Measurements from ENCODE around the gene CASZ1.

DNA sequence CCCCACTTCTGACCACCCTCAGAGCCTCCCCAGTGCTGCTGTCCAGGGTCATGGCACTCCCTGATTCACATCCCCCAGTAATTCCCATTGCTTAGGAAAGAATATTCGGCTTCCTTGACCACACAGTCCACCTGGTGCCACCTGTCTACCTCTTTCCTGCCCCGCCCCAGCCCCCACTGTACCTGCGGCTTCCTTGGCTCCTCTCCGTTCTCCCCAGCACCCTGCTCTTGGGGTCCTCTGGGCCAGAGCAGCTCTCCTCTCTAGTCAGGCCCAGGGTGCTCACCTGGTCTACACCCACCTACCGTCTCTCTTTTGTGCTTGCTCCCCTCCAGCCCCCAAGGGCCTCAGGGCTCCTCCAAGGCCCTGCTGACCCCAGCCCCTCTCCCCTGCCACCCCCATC lies 179.1 kb downstream of the CASZ1 start:
- TF ChIP-seq, protein P1, sequence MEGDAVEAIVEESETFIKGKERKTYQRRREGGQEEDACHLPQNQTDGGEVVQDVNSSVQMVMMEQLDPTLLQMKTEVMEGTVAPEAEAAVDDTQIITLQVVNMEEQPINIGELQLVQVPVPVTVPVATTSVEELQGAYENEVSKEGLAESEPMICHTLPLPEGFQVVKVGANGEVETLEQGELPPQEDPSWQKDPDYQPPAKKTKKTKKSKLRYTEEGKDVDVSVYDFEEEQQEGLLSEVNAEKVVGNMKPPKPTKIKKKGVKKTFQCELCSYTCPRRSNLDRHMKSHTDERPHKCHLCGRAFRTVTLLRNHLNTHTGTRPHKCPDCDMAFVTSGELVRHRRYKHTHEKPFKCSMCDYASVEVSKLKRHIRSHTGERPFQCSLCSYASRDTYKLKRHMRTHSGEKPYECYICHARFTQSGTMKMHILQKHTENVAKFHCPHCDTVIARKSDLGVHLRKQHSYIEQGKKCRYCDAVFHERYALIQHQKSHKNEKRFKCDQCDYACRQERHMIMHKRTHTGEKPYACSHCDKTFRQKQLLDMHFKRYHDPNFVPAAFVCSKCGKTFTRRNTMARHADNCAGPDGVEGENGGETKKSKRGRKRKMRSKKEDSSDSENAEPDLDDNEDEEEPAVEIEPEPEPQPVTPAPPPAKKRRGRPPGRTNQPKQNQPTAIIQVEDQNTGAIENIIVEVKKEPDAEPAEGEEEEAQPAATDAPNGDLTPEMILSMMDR (IDR thresholded peaks at IDR 0.05): no peak
- TF ChIP-seq RORB (CRISPR knock-in tag; IDR thresholded peaks at IDR 0.05): no peak

Data from WTC11 (cell line).